ENCODE results near the gene BRAF. TPM values are rescaled to one million over a fixed set of nuclear protein-coding genes. Genes with fewer than 3 reads are reported as not detected.
A peak's percentile ranks its signal among the peaks of the same experiment; 100 is the strongest.
"Not testable (repeated sequence)": the region's sequence is repeated elsewhere in the genome, so short reads cannot be mapped to it uniquely, and the experiment has no call there.

Gene BRAF
- total RNA-seq, 3 donors from 2014 or later (not counting 1 experiment from before 2014, with no cell fraction given) = 54.3 to 67.7 (median 64.1) TPM

DNA sequence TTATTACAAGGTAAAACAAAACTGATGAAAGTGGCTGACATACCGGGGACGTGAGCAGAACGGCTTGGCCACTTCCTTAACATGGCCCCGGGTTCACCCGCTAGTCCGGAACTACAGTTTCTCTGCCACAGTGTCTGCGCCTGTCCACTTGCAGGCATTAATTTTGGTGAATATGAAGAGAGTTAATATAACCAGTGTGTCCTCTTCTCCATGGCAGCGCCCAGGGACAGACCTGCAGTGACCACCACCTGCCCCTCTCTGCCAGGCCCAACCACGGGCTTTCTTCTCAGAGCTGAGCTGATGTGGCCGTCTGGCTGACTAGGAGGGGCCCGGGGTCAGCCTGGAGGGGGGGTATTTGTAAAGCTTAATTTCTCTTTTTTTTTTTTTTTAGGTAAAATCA is 229.3 kb downstream of the BRAF start:
- no peaks in the 10 kb centered on the region for H3K27me3 ChIP-seq (ENCODE audit: control insufficient read depth, insufficient read depth, low read length)
- H3K9me3 ChIP-seq (ENCODE audit: control insufficient read depth, insufficient read depth, low read length) = no peaks in the 10 kb centered on the region

DNA sequence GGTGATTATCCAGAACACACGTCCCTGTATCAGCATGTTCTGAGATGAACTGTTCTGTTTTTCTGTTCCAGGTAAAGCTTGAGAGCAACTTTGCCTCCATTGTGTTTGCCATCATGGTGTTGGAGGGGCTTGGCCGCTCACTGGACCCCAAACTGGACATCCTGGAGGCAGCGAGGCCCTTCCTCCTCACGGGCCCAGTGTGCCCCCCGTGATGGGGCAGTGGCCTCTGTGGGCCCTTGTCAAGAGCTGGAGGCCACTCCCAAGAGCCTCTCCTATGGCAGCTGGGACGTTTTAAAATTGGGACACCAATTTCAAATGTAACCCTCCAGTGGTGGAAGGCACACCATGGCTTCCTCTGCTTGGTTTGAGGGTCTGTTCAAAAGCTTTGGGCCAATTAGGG is 230.1 kb downstream of the BRAF start:
- Histone ChIP-seq H3K27ac (ENCODE audit: low read length) (no peak overlapping the region), H3K9me3 (ENCODE audit: control insufficient read depth, insufficient read depth, low read length) (no peaks in the 10 kb centered on the region), H3K36me3 (ENCODE audit: control insufficient read depth, insufficient read depth, low read length) (peaks cover 4% of the 10 kb centered on the region), H3K27me3 (ENCODE audit: control insufficient read depth, insufficient read depth, low read length) (no peaks in the 10 kb centered on the region), H3K4me1 (ENCODE audit: control insufficient read depth, insufficient read depth, low read length) (peaks cover 23% of the 10 kb centered on the region), H3K4me3 (ENCODE audit: low read length) (no peak overlapping the region)
- intact Hi-C loops (cut with micrococcal nuclease) = loop anchor here (10.0 kb wide), 2 partner anchors 230 to 320 kb away; partner anchors contain the start of genes BRAF and MRPS33
- peak overlapping the region; percentile 45 to 98 for H3K27ac Mint-ChIP-seq
- TF ChIP-seq, protein P1, sequence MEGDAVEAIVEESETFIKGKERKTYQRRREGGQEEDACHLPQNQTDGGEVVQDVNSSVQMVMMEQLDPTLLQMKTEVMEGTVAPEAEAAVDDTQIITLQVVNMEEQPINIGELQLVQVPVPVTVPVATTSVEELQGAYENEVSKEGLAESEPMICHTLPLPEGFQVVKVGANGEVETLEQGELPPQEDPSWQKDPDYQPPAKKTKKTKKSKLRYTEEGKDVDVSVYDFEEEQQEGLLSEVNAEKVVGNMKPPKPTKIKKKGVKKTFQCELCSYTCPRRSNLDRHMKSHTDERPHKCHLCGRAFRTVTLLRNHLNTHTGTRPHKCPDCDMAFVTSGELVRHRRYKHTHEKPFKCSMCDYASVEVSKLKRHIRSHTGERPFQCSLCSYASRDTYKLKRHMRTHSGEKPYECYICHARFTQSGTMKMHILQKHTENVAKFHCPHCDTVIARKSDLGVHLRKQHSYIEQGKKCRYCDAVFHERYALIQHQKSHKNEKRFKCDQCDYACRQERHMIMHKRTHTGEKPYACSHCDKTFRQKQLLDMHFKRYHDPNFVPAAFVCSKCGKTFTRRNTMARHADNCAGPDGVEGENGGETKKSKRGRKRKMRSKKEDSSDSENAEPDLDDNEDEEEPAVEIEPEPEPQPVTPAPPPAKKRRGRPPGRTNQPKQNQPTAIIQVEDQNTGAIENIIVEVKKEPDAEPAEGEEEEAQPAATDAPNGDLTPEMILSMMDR (IDR thresholded peaks at IDR 0.05) = no peak
- peaks cover 36% of the 10 kb centered on the region in 2 donors for H3K4me1 Mint-ChIP-seq
- no peak for DNase-seq
- peak overlapping the region; percentile 21 for H3K4me3 Mint-ChIP-seq
- ATAC-seq = no peak
- H3K9me3 Mint-ChIP-seq = no peaks in the 10 kb centered on the region
- no peaks in the 10 kb centered on the region for H3K27me3 Mint-ChIP-seq (ENCODE audit: low read depth in 2 of 2)
- 90% methylated on average over 6 of the region's 6 CpGs for WGBS (ENCODE audit: insufficient coverage)
- no peaks in the 10 kb centered on the region for H3K36me3 Mint-ChIP-seq

More for the DNA sequence above, 229.3 kb downstream of the BRAF start:
- Histone ChIP-seq H3K36me3 (ENCODE audit: control insufficient read depth, insufficient read depth, low read length) (no peaks in the 10 kb centered on the region), H3K27ac (ENCODE audit: low read length) (no peak overlapping the region), H3K4me1 (ENCODE audit: control insufficient read depth, insufficient read depth, low read length) (peaks cover 23% of the 10 kb centered on the region), H3K4me3 (ENCODE audit: low read length) (no peak overlapping the region)
- H3K4me3 Mint-ChIP-seq = peak overlapping the region; percentile 6
- WGBS (ENCODE audit: insufficient coverage) = 97% methylated on average over 9 of the region's 11 CpGs
- no peaks in the 10 kb centered on the region for H3K36me3 Mint-ChIP-seq
- H3K9me3 Mint-ChIP-seq = no peaks in the 10 kb centered on the region
- intact Hi-C loops (cut with micrococcal nuclease) = loop anchor here (10.0 kb wide), 2 partner anchors 229 to 319 kb away; partner anchors contain the start of genes BRAF and MRPS33
- peaks cover 40% of the 10 kb centered on the region in 2 donors for H3K4me1 Mint-ChIP-seq
- no peak for ATAC-seq
- TF ChIP-seq, protein P1 (IDR thresholded peaks at IDR 0.05) = no peak
- DNase-seq = no peak
- no peaks in the 10 kb centered on the region for H3K27me3 Mint-ChIP-seq (ENCODE audit: low read depth in 2 of 2)
- peak overlapping the region; percentile 96 to 98 for H3K27ac Mint-ChIP-seq

DNA sequence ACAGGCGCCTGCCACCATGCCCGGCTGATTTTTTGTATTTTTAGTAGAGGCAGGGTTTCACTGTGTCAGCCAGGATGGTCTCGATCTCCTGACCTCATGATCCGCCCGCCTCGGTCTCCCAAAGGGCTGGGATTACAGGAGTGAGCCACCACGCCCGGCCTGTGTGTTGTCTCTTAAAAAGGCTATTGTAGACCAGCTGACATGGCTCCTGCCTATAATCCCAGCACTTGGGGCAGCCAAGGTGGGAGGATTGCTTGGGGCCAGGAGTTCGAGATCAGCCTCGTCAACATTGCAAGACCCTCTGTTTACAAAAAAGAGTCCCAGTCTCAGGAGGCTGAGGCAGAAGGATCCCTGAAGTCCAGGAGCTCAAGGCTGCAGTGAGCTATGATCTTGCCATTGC is 230.9 kb downstream of the BRAF start:
- peaks cover 23% of the 10 kb centered on the region for H3K4me1 ChIP-seq (ENCODE audit: control insufficient read depth, insufficient read depth, low read length)
- not testable (repeated sequence) for H3K27me3 Mint-ChIP-seq (ENCODE audit: low read depth in 2 of 2); H3K36me3 Mint-ChIP-seq; H3K36me3 ChIP-seq (ENCODE audit: control insufficient read depth, insufficient read depth, low read length); H3K27me3 ChIP-seq (ENCODE audit: control insufficient read depth, insufficient read depth, low read length); H3K9me3 Mint-ChIP-seq; DNase-seq; ATAC-seq; H3K4me3 ChIP-seq (ENCODE audit: low read length); H3K4me3 Mint-ChIP-seq; H3K27ac ChIP-seq (ENCODE audit: low read length); H3K9me3 ChIP-seq (ENCODE audit: control insufficient read depth, insufficient read depth, low read length)
- WGBS (ENCODE audit: insufficient coverage) = 97% methylated on average over 10 of the region's 10 CpGs
- H3K4me1 Mint-ChIP-seq = peaks cover 30% of the 10 kb centered on the region in 2 donors
- intact Hi-C loops (cut with micrococcal nuclease) = loop anchor here (10.0 kb wide), 2 partner anchors 231 to 321 kb away; partner anchors contain the start of genes BRAF and MRPS33
- peak overlapping the region; percentile 45 to 98 for H3K27ac Mint-ChIP-seq

DNA sequence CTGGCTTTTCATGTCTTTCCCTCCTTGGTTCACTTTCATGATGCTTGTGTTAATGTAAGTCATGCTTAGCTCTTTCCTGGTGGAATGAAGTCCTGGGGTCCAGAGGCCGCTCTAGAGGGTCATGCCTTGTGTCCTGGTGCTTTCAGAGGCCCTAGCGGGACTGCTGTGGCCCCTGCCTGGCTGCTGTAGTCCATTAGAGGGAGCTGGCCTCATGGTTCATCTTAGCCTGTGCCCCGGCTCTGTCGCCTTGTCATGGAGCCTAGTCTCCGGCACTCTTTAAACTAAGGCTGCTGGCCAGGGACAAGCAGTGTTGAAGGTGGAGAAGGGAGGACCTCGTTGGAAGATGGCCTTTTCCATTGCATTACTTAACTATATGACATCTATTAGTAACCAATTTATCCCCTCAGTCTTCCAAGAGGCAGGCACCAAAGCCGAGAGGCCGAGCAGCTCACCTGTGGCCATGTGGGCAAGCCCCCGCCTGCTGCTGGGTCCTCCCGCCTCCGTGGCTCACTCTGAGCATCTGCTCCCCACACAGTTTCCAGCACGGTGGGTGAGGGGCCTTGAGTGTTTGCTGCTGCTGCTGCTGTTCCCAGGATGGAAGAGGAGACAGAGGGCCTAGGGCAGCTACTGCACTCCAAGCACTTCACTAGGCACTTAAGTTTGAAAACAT is 233.2 kb downstream of the BRAF start:
- ATAC-seq (no peak), DNase-seq (no peak)
- H3K4me3 Mint-ChIP-seq = no peak overlapping the region
- no peaks in the 10 kb centered on the region for H3K9me3 Mint-ChIP-seq
- no peaks in the 10 kb centered on the region for H3K27me3 Mint-ChIP-seq (ENCODE audit: low read depth in 2 of 2)
- intact Hi-C loops (cut with micrococcal nuclease) = loop anchor here (10.0 kb wide), 2 partner anchors 233 to 323 kb away; partner anchors contain the start of genes BRAF and MRPS33
- no peaks in the 10 kb centered on the region for H3K36me3 Mint-ChIP-seq
- WGBS (ENCODE audit: insufficient coverage) = over 99% methylated on average over 11 of the region's 12 CpGs
- H3K4me3 ChIP-seq (ENCODE audit: low read length) = no peak overlapping the region
- peaks cover 8% of the 10 kb centered on the region for H3K4me1 ChIP-seq (ENCODE audit: control insufficient read depth, insufficient read depth, low read length)
- peaks cover 8 to 9% of the 10 kb centered on the region in 2 donors for H3K4me1 Mint-ChIP-seq
- no peaks in the 10 kb centered on the region for H3K27me3 ChIP-seq (ENCODE audit: control insufficient read depth, insufficient read depth, low read length)
- H3K9me3 ChIP-seq (ENCODE audit: control insufficient read depth, insufficient read depth, low read length) = no peaks in the 10 kb centered on the region
- H3K27ac ChIP-seq (ENCODE audit: low read length) = no peak overlapping the region
- peaks cover 17% of the 10 kb centered on the region for H3K36me3 ChIP-seq (ENCODE audit: control insufficient read depth, insufficient read depth, low read length)
- TF ChIP-seq, protein P1 (IDR thresholded peaks at IDR 0.05) = no peak
- peak overlapping the region in 1 of 2 donors; percentile 32 for H3K27ac Mint-ChIP-seq
